Naive thymus-derived CD8-positive, alpha-beta T cell (primary cell): ENCODE results near the gene AATF. TPM values are rescaled to one million over a fixed set of nuclear protein-coding genes. Genes with fewer than 3 reads are reported as not detected.
"Not testable (repeated sequence)": the region's sequence is repeated elsewhere in the genome, so short reads cannot be mapped to it uniquely, and the experiment has no call there.

Experiments used
- ATAC-seq, 2 donors: fragments of 150-1000 bp; cut with Tn5 transposase in 1 of 2; sonication (Bioruptor Pico), chemical (Tn5 transposase) in 1 of 2; 1 replicate in 1 of 2; 2 replicates in 1 of 2; pipeline ENCODE4 v1.10.0; 2021; ENCODE audit warnings: mild to moderate bottlenecking in 2 of 2, moderate library complexity in 2 of 2
- POLR2A ChIA-PET: fragments of 350-600 bp; sonication (Branson Sonifier 250); formaldehyde crosslinking; loops from one replicate; lab custom pipeline; 2021; ENCODE audit warnings: antibody characterized with exemption; lab: Charles Lee
- DNase-seq, 10 donors: peaks; one replicate each; pipeline versions ENCODE4 v3.0.0 to v3.0.0-alpha.2; 2020 to 2022
- H3K27ac Mint-ChIP-seq, 10 donors: one replicate each; pipeline ENCODE4 v1.8.0; 2020 to 2022; ENCODE audit warnings: mild to moderate bottlenecking in 10 of 10, mixed read lengths in 10 of 10, moderate library complexity in 4 of 10, inconsistent platforms in 1 of 10
- H3K27me3 Mint-ChIP-seq, 5 donors: one replicate each; pipeline ENCODE4 v1.8.0; 2021 to 2022; ENCODE audit warnings: mixed read lengths in 5 of 5
- H3K36me3 Mint-ChIP-seq, 3 donors: one replicate each; pipeline ENCODE4 v1.8.0; 2020 to 2022; ENCODE audit warnings: mixed read lengths in 3 of 3, mild to moderate bottlenecking in 2 of 3, inconsistent platforms in 1 of 3
- H3K4me1 Mint-ChIP-seq, 4 donors: one replicate each; pipeline ENCODE4 v1.8.0; 2021 to 2022; ENCODE audit warnings: mixed read lengths in 4 of 4
- H3K4me3 Mint-ChIP-seq, 10 donors: one replicate each; pipeline ENCODE4 v1.8.0; 2020 to 2022; ENCODE audit warnings: mild to moderate bottlenecking in 10 of 10, mixed read lengths in 10 of 10, moderate library complexity in 6 of 10, inconsistent platforms in 1 of 10
- H3K9me3 Mint-ChIP-seq, 9 donors: one replicate each; pipeline ENCODE4 v1.8.0; 2020 to 2022; ENCODE audit warnings: mixed read lengths in 9 of 9, mild to moderate bottlenecking in 3 of 9, inconsistent platforms in 1 of 9, moderate library complexity in 1 of 9
- polyA plus RNA-seq, 3 donors: library from polyadenylated mRNA; unstranded; fragments of 300-500 nt; fragmentation: Illumina TruSeq; gene quantifications; one replicate each; pipeline ENCODE4 v1.2.3, GENCODE V29; 2021
- total RNA-seq, 8 experiments: library from RNA in 2 of 8; stranded (reverse) in 2 of 8; gene quantifications; one replicate each; pipeline ENCODE4 v1.2.3 and lab custom pipeline; 2021 to 2026

AATF gene
- total and polyA plus RNA-seq, 5 experiments from 2014 or later = 59.7 to 89.7 (median 65.0) TPM

GRCh38 chr17:37062021-37062420, 113.3 kb downstream of the AATF start:
- peaks cover 0 to 3% (median under 1%) of the 10 kb centered on the region in 4 donors for H3K4me1 Mint-ChIP-seq
- peak overlapping the region in 2 of 10 donors; percentile 51 to 63 for H3K27ac Mint-ChIP-seq
- POLR2A ChIA-PET = no interaction called here

GRCh38 chr17:37064206-37064605, 115.5 kb downstream of the AATF start:
- POLR2A ChIA-PET = no interaction called here
- peaks cover 0 to 2% (median 0%) of the 10 kb centered on the region in 9 donors for H3K9me3 Mint-ChIP-seq
- H3K4me1 Mint-ChIP-seq = peaks cover 0 to 3% (median under 1%) of the 10 kb centered on the region in 4 donors
- DNase-seq = no peak
- H3K36me3 Mint-ChIP-seq = no peaks in the 10 kb centered on the region
- no peak overlapping the region for H3K27ac Mint-ChIP-seq
- ATAC-seq = no peak
- H3K4me3 Mint-ChIP-seq = no peak overlapping the region
- H3K27me3 Mint-ChIP-seq = peaks cover 0 to 10% (median 1%) of the 10 kb centered on the region in 5 donors

More at GRCh38 chr17:37062021-37062420, 113.3 kb downstream of the AATF start:
- Mint-ChIP-seq H3K4me3 (no peak overlapping the region), H3K27me3 (peaks cover 0 to 8% (median 1%) of the 10 kb centered on the region in 5 donors), H3K9me3 (no peaks in the 10 kb centered on the region), H3K36me3 (peaks cover 0 to 14% (median 7%) of the 10 kb centered on the region in 3 donors)
- DNase-seq (no peak), ATAC-seq (no peak)

- POLR2A ChIA-PET = no interaction called here
- peaks cover 0 to 10% (median 1%) of the 10 kb centered on the region in 5 donors for H3K27me3 Mint-ChIP-seq
- H3K4me3 Mint-ChIP-seq = no peak overlapping the region
- no peaks in the 10 kb centered on the region for H3K36me3 Mint-ChIP-seq
- peaks cover 0 to 2% (median 0%) of the 10 kb centered on the region in 9 donors for H3K9me3 Mint-ChIP-seq
- no peak for DNase-seq
- ATAC-seq = no peak
- no peak overlapping the region for H3K27ac Mint-ChIP-seq
- peaks cover 0 to 3% (median under 1%) of the 10 kb centered on the region in 4 donors for H3K4me1 Mint-ChIP-seq
Measured at GRCh38 chr17:37064956-37065355, 116.2 kb downstream of the AATF start.

- peaks cover 0 to 2% (median 0%) of the 10 kb centered on the region in 9 donors for H3K9me3 Mint-ChIP-seq
- H3K4me3 Mint-ChIP-seq = no peak overlapping the region
- H3K27ac Mint-ChIP-seq = no peak overlapping the region
- H3K4me1 Mint-ChIP-seq = peaks cover 0 to 3% (median under 1%) of the 10 kb centered on the region in 4 donors
- POLR2A ChIA-PET = no interaction called here
- H3K27me3 Mint-ChIP-seq = peaks cover 0 to 10% (median 1%) of the 10 kb centered on the region in 5 donors
- ATAC-seq (no peak), DNase-seq (no peak)
- H3K36me3 Mint-ChIP-seq = no peaks in the 10 kb centered on the region
Measured at GRCh38 chr17:37065486-37066321, 117.0 kb downstream of the AATF start.

- peaks cover 0 to 3% (median under 1%) of the 10 kb centered on the region in 4 donors for H3K4me1 Mint-ChIP-seq
- no peak overlapping the region for H3K27ac Mint-ChIP-seq
- H3K4me3 Mint-ChIP-seq = no peak overlapping the region
- H3K36me3 Mint-ChIP-seq = no peaks in the 10 kb centered on the region
- no peak for ATAC-seq
- peaks cover 0 to 10% (median 1%) of the 10 kb centered on the region in 5 donors for H3K27me3 Mint-ChIP-seq
- peaks cover 0 to 2% (median 0%) of the 10 kb centered on the region in 9 donors for H3K9me3 Mint-ChIP-seq
- DNase-seq = no peak
- POLR2A ChIA-PET = no interaction called here
Measured at GRCh38 chr17:37066322-37067255, 117.8 kb downstream of the AATF start.

GRCh38 chr17:37067555-37068111, 118.9 kb downstream of the AATF start:
- POLR2A ChIA-PET = no interaction called here
- peaks cover 0 to 10% (median 1%) of the 10 kb centered on the region in 5 donors for H3K27me3 Mint-ChIP-seq
- no peak overlapping the region for H3K27ac Mint-ChIP-seq

GRCh38 chr17:37068266-37068665, 119.5 kb downstream of the AATF start:
- peak overlapping the region in 2 of 10 donors; percentile 14 to 17 for H3K27ac Mint-ChIP-seq
- POLR2A ChIA-PET = no interaction called here
- ATAC-seq = no peak

More at GRCh38 chr17:37067555-37068111, 118.9 kb downstream of the AATF start:
- peaks cover 0 to 2% (median 0%) of the 10 kb centered on the region in 9 donors for H3K9me3 Mint-ChIP-seq
- ATAC-seq (no peak), DNase-seq (no peak)
- H3K4me3 Mint-ChIP-seq = no peak overlapping the region
- peaks cover 0 to 3% (median 0%) of the 10 kb centered on the region in 4 donors for H3K4me1 Mint-ChIP-seq
- no peaks in the 10 kb centered on the region for H3K36me3 Mint-ChIP-seq

GRCh38 chr17:37069087-37069486, 120.3 kb downstream of the AATF start:
- Mint-ChIP-seq H3K27me3 (peaks cover 0 to 10% (median 1%) of the 10 kb centered on the region in 5 donors), H3K4me1 (peaks cover 0 to 3% (median 0%) of the 10 kb centered on the region in 4 donors)
- POLR2A ChIA-PET = no interaction called here

More at GRCh38 chr17:37068266-37068665, 119.5 kb downstream of the AATF start:
- peaks cover 0 to 10% (median 1%) of the 10 kb centered on the region in 5 donors for H3K27me3 Mint-ChIP-seq
- DNase-seq = no peak
- no peak overlapping the region for H3K4me3 Mint-ChIP-seq
- H3K4me1 Mint-ChIP-seq = peaks cover 0 to 3% (median 0%) of the 10 kb centered on the region in 4 donors
- H3K36me3 Mint-ChIP-seq = no peaks in the 10 kb centered on the region
- peaks cover 0 to 2% (median 0%) of the 10 kb centered on the region in 9 donors for H3K9me3 Mint-ChIP-seq

GRCh38 chr17:37073464-37073863, 124.7 kb downstream of the AATF start:
- H3K4me1 Mint-ChIP-seq, DNase-seq, H3K27ac Mint-ChIP-seq, H3K36me3 Mint-ChIP-seq, H3K9me3 Mint-ChIP-seq, H3K27me3 Mint-ChIP-seq, H3K4me3 Mint-ChIP-seq, ATAC-seq: not testable (repeated sequence)
- POLR2A ChIA-PET = interaction anchor here (0.7 kb wide), 2 partner anchors 25 to 153 kb away, joined by 3 to 4 read pairs; no protein-coding TSS in a partner anchor

More at GRCh38 chr17:37069087-37069486, 120.3 kb downstream of the AATF start:
- ATAC-seq (no peak), DNase-seq (no peak)
- no peak overlapping the region for H3K4me3 Mint-ChIP-seq
- no peak overlapping the region for H3K27ac Mint-ChIP-seq
- H3K36me3 Mint-ChIP-seq = no peaks in the 10 kb centered on the region
- H3K9me3 Mint-ChIP-seq = peaks cover 0 to 2% (median 0%) of the 10 kb centered on the region in 9 donors

- Mint-ChIP-seq H3K36me3 (peaks cover 0 to 7% (median 6%) of the 10 kb centered on the region in 3 donors), H3K9me3 (peaks cover 6 to 17% (median 10%) of the 10 kb centered on the region in 9 donors), H3K27ac (no peak overlapping the region), H3K4me1 (peaks cover 0 to 5% (median 4%) of the 10 kb centered on the region in 4 donors), H3K27me3 (peaks cover 0 to 2% (median 0%) of the 10 kb centered on the region in 5 donors), H3K4me3 (no peak overlapping the region)
- DNase-seq = no peak
- POLR2A ChIA-PET = no interaction called here
- no peak for ATAC-seq
Measured at GRCh38 chr17:37079065-37079708, 130.4 kb downstream of the AATF start.

- Mint-ChIP-seq H3K4me3 (no peak overlapping the region), H3K27ac (no peak overlapping the region), H3K27me3 (peaks cover 0 to 2% (median 0%) of the 10 kb centered on the region in 5 donors), H3K4me1 (peaks cover 0 to 5% (median 4%) of the 10 kb centered on the region in 4 donors), H3K9me3 (peaks cover 6 to 17% (median 10%) of the 10 kb centered on the region in 9 donors), H3K36me3 (peaks cover 4 to 7% (median 6%) of the 10 kb centered on the region in 3 donors)
- ATAC-seq = no peak
- DNase-seq = no peak
- POLR2A ChIA-PET = no interaction called here
Measured at GRCh38 chr17:37079735-37080134, 131.0 kb downstream of the AATF start.
